ENCODE measurements around the gene TRIP6. TPM values are rescaled to one million over a fixed set of nuclear protein-coding genes. Genes with fewer than 3 reads are reported as not detected.
A peak's percentile ranks its signal among the peaks of the same experiment; 100 is the strongest.

TRIP6 gene
- total RNA-seq, 1 donor from 2014 or later, result 14.9 TPM

DNA sequence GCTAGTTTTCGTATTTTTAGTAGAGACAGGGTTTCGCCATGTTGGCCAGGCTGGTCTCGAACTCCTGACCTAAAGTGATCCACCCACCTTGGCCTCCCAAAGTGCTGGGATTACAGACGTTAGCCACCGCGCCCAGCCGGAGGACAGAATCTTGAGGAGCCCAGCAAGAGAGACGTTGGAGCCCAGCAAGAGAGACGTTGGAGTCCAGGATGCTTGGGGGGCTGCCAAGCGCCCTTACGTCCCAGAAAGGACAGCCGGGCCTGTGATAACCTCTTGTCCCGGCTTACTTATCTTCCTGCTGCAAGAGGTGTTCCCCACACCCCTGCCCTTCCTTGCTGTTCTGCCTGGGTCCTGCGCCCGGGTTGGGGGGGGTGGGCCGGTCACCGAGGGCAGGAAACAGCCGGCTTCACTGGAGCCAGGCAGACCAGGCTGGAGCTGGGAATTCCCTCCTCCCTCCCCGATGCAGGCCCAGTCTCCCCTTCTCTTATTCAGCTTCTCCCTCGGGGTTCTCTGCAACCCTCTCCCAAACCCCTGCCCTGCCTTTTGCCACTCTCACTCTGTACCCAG is 38.0 kb upstream of the TRIP6 start:
- peaks cover 40% of the 10 kb centered on the region for H3K79me2 ChIP-seq (ENCODE audit: low read depth)
- H3K9ac ChIP-seq, result no peak overlapping the region
- TF ChIP-seq EZH2phosphoT487 (IDR thresholded peaks at IDR 0.05), result no peak
- TF ChIP-seq EZH2 (IDR thresholded peaks at IDR 0.05), result no peak
- H3K4me1 ChIP-seq, result peaks cover 10% of the 10 kb centered on the region
- H3K27me3 Mint-ChIP-seq (ENCODE audit: insufficient read depth, low read depth), result peaks cover 13% of the 10 kb centered on the region
- no peaks in the 10 kb centered on the region for H3K27me3 ChIP-seq
- H3K9me3 Mint-ChIP-seq, result no peaks in the 10 kb centered on the region
- peaks cover 23% of the 10 kb centered on the region for H4K20me1 ChIP-seq (ENCODE audit: low read depth)
- no peak overlapping the region for H2AFZ ChIP-seq (replicated peaks)
- H3K27ac ChIP-seq, result no peak overlapping the region
- H3K9me3 ChIP-seq (ENCODE audit: low read depth), result no peaks in the 10 kb centered on the region
- peak overlapping the region; percentile 98 for H3K4me3 Mint-ChIP-seq
- H3K4me3 ChIP-seq, result peak overlapping the region; percentile 100
- no peaks in the 10 kb centered on the region for H3K36me3 ChIP-seq
- DNase-seq (ENCODE audit: low spot score), result no peak
- H3F3A ChIP-seq (ENCODE audit: low read depth), result peaks cover 20% of the 10 kb centered on the region
- peaks cover 3% of the 10 kb centered on the region for H3K36me3 Mint-ChIP-seq
- H3K4me2 ChIP-seq, result peak overlapping the region; percentile 99
- peaks cover 26% of the 10 kb centered on the region for H3K4me1 Mint-ChIP-seq
- H3K27ac Mint-ChIP-seq, result no peak overlapping the region

DNA sequence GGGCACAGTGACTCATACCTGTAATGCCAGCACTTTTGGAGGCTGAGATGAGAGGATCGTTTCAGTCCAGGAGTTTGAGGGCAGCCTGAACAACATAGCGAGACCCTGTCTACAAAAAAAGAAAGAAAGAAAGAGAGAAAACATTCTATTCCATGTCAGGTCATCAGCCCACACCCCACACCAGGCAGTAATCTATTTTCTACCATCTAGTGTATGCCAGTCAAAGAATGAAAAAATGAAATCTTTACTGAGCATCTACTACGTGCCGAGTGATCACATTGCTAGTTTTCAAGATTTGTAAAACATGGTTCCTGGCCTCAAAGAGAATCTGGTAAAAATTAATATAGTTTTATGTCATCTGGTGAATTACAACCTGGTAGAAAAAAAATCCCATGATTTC is 36.8 kb upstream of the TRIP6 start:
- Histone ChIP-seq H3K79me2 (ENCODE audit: low read depth) (peaks cover 28% of the 10 kb centered on the region), H3K9me3 (ENCODE audit: low read depth) (no peaks in the 10 kb centered on the region), H3K36me3 (no peaks in the 10 kb centered on the region), H3K4me2 (no peak overlapping the region), H3K4me1 (peaks cover 2% of the 10 kb centered on the region), H3K4me3 (no peak overlapping the region), H3K27me3 (no peaks in the 10 kb centered on the region), H3K27ac (no peak overlapping the region), H4K20me1 (ENCODE audit: low read depth) (peaks cover 12% of the 10 kb centered on the region), H2AFZ (replicated peaks) (no peak overlapping the region), H3F3A (ENCODE audit: low read depth) (peaks cover 28% of the 10 kb centered on the region), H3K9ac (no peak overlapping the region)
- Mint-ChIP-seq H3K4me3 (peak overlapping the region; percentile 72), H3K9me3 (no peaks in the 10 kb centered on the region), H3K4me1 (peaks cover 18% of the 10 kb centered on the region), H3K36me3 (peaks cover 1% of the 10 kb centered on the region), H3K27me3 (ENCODE audit: insufficient read depth, low read depth) (peaks cover 13% of the 10 kb centered on the region), H3K27ac (no peak overlapping the region)
- no peak for DNase-seq (ENCODE audit: low spot score)
- TF ChIP-seq, protein P1, sequence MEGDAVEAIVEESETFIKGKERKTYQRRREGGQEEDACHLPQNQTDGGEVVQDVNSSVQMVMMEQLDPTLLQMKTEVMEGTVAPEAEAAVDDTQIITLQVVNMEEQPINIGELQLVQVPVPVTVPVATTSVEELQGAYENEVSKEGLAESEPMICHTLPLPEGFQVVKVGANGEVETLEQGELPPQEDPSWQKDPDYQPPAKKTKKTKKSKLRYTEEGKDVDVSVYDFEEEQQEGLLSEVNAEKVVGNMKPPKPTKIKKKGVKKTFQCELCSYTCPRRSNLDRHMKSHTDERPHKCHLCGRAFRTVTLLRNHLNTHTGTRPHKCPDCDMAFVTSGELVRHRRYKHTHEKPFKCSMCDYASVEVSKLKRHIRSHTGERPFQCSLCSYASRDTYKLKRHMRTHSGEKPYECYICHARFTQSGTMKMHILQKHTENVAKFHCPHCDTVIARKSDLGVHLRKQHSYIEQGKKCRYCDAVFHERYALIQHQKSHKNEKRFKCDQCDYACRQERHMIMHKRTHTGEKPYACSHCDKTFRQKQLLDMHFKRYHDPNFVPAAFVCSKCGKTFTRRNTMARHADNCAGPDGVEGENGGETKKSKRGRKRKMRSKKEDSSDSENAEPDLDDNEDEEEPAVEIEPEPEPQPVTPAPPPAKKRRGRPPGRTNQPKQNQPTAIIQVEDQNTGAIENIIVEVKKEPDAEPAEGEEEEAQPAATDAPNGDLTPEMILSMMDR (IDR thresholded peaks at IDR 0.05), result no peak
- TF ChIP-seq EZH2phosphoT487 (IDR thresholded peaks at IDR 0.05), result no peak
- no peak for TF ChIP-seq EZH2 (IDR thresholded peaks at IDR 0.05)

DNA sequence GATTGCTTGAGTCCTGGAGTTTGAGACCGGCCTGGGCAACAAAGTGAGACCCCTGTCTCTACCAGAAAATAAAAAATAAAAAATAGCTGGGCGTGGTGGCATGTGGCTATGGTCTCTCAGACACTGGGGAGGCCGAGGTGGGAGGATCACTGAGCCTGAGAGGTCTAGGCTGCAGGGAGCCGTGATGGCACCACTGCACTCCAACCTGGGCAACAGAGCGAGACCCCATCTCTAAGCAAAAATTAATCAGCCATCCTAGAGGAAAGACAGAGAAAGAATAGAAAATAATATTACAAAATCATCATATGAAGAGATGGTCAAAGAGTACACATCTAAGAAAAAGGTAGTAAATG is 34.9 kb upstream of the TRIP6 start:
- H3K79me2 ChIP-seq (ENCODE audit: low read depth), result peaks cover 9% of the 10 kb centered on the region

More for the DNA sequence above, 34.9 kb upstream of the TRIP6 start:
- Mint-ChIP-seq H3K4me3 (no peak overlapping the region), H3K27me3 (ENCODE audit: insufficient read depth, low read depth) (peaks cover 11% of the 10 kb centered on the region), H3K27ac (no peak overlapping the region), H3K36me3 (no peaks in the 10 kb centered on the region), H3K9me3 (no peaks in the 10 kb centered on the region), H3K4me1 (peaks cover 24% of the 10 kb centered on the region)
- DNase-seq (ENCODE audit: low spot score), result no peak
- no peaks in the 10 kb centered on the region for H3K9me3 ChIP-seq (ENCODE audit: low read depth)
- H3K27ac ChIP-seq, result no peak overlapping the region
- peaks cover 10% of the 10 kb centered on the region for H3K4me1 ChIP-seq
- no peak overlapping the region for H2AFZ ChIP-seq (replicated peaks)
- H4K20me1 ChIP-seq (ENCODE audit: low read depth), result no peaks in the 10 kb centered on the region
- TF ChIP-seq EZH2phosphoT487 (IDR thresholded peaks at IDR 0.05) (no peak), EZH2 (IDR thresholded peaks at IDR 0.05) (no peak)
- TF ChIP-seq, protein P1 (IDR thresholded peaks at IDR 0.05), result no peak
- no peaks in the 10 kb centered on the region for H3K27me3 ChIP-seq
- peaks cover 47% of the 10 kb centered on the region for H3F3A ChIP-seq (ENCODE audit: low read depth)
- H3K4me3 ChIP-seq, result no peak overlapping the region
- H3K9ac ChIP-seq, result no peak overlapping the region
- H3K36me3 ChIP-seq, result no peaks in the 10 kb centered on the region
- H3K4me2 ChIP-seq, result no peak overlapping the region

Measured in neural progenitor cell (in vitro differentiated cells).